Astrocyte of the spinal cord (primary cell): ENCODE measurements around the gene GRPEL2.

ENCODE experiments used
- DNase-seq: peaks from one replicate; pipeline ENCODE4 v3.0.0; 2011; ENCODE audit warnings: low read depth, low spot score
- H3K4me3 ChIP-seq: 2 replicates; pipeline ENCODE4 v1.5.1; 2011; ENCODE audit warnings: low read depth, mild to moderate bottlenecking, low read length, moderate library complexity
- CTCF ChIP-seq: IDR thresholded peaks from 2 replicates; pipeline ENCODE4 v1.5.1; 2012; ENCODE audit warnings: low read depth, mild to moderate bottlenecking, low read length, inconsistent platforms
- in situ Hi-C: cut with HindIII; loops from 2 replicates; pipeline ENCODE4 v1.10.0; 2017; ENCODE audit warnings: low sequenced_read_pairs

Gene GRPEL2

DNA sequence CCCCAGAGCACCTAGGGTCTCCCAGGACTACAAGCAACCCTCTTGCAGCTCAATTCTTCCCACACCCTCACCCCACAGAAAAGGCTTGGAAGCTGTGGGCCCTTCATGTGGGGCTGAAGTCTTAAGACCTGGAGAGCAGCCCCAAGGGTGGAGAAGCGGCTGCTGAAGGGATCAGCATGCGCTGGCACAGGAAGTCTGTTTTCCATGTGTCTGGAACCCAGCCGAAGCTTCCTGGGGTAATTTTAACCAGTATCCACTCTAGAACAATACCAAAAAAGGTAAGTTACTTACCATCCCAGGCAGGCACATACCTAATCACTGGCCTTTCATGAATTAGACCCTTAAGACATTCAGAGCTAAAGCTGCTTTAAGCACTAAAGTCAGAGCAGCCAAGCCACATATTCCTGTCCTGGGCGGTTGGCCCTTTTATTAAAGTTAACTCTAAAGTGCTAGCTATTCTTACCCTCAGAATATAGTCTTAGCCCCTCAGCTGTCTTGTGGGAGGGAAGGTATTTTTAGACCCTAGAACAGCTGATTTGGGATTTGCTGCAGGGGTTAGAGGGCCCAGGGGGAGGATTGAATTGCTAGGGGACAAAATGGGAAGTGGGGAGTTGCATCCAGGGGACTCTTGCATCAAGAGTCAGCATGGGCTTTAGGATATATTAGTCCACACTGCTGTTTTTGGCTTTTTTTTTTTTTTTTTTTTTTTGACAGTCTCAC is 26.9 kb downstream of the GRPEL2 start:
- no peak for TF ChIP-seq CTCF
- in situ Hi-C loops, result no loop called here
- DNase-seq, result no peak
- H3K4me3 ChIP-seq, result no peak overlapping the region

- TF ChIP-seq CTCF, result no peak
- no peak for DNase-seq
- in situ Hi-C loops, result no loop called here
- H3K4me3 ChIP-seq, result no peak overlapping the region
These were observed 27.6 kb downstream of the GRPEL2 start for GRCh38 chr5:149372932-149373331.

DNA sequence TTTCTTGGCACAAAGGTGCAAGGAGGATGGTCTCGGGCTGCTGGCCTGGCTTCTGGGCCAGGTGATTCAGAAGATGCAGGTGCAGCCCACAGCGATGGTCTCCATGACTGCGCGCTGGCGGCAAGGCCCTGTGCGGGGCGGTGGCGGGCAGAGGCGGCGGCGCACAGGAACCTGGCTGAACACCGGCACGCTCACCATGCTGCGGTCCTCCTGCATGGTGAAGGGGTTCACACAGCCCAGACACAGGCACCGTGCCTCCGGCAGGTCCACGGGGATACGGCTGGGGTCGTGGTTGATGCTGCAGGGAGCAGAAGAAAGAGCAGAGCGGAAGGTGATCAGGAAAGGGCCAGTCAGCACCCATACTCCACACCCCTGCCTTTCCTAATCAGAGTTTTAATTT is 29.0 kb downstream of the GRPEL2 start:
- in situ Hi-C loops, result no loop called here
- DNase-seq, result no peak
- no peak for TF ChIP-seq CTCF
- no peak overlapping the region for H3K4me3 ChIP-seq

DNA sequence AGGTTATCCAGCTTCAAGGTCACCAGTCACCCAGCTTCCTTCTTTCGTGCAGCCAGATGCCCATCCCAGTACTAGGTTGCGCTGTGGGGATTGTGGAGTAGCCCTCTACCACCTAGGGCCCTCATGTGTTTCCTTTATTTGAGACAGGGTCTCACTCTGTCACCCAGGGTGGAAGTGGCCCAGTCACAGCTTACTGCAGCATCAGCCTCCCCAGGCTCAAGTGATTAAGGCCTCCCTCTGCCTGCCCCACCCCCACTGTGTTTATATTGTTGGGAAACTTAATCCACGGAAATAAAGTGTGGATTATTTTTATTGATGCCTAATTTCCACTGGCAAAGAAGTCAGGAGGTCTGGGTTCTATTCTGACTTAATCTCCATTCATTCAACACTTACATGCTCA is 29.5 kb downstream of the GRPEL2 start:
- in situ Hi-C loops, result no loop called here
- no peak for TF ChIP-seq CTCF

GRCh38 chr5:149375434-149375833 is 30.1 kb downstream of the GRPEL2 start:
- in situ Hi-C loops, result no loop called here
- H3K4me3 ChIP-seq, result no peak overlapping the region
- no peak for TF ChIP-seq CTCF
- DNase-seq, result no peak

More for the DNA sequence above, 29.5 kb downstream of the GRPEL2 start:
- no peak for DNase-seq
- H3K4me3 ChIP-seq, result no peak overlapping the region

DNA sequence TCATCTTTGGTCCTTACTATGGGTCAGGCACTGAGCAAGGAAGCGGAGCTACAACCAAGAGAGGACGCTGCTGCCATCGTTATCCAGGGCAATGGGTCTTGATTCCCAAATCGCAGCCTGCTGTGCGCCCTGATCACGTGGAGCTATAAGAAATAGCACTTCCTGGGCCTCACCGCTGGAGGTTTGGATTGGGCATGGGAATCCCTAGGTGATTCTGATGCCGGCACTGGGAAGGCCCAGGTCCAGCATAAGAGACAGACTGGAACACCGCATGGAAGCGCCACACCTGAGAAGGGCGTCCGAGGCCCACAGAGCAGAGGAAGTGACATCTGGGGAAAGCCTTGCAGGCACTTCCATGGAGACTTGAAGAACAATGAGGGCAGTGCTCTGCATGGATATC is 30.8 kb downstream of the GRPEL2 start:
- in situ Hi-C loops, result no loop called here
- TF ChIP-seq CTCF, result no peak
- DNase-seq, result no peak
- H3K4me3 ChIP-seq, result no peak overlapping the region
